Activated naive CD4-positive, alpha-beta T cell treated with anti-CD3 and anti-CD28 coated beads for 36 hours (primary cell): Measurements from ENCODE around the gene DBNL. TPM values are rescaled to one million over a fixed set of nuclear protein-coding genes. Genes with fewer than 3 reads are reported as not detected.
A peak's percentile ranks its signal among the peaks of the same experiment; 100 is the strongest.

Experiments used
- CTCF ChIA-PET: fragments of 350-600 bp; sonication (Branson Sonifier 250); formaldehyde crosslinking; loops from one replicate; lab custom pipeline; 2021; ENCODE audit warnings: antibody characterized with exemption; lab: Charles Lee
- DNase-seq: peaks from one replicate; pipeline ENCODE4 v3.0.0-alpha.2; 2020
- H3K27ac Mint-ChIP-seq: one replicate; pipeline ENCODE4 v1.8.0; 2021; ENCODE audit warnings: mild to moderate bottlenecking, mixed read lengths
- H3K27me3 Mint-ChIP-seq: one replicate; pipeline ENCODE4 v1.8.0; 2021; ENCODE audit warnings: low read depth, mixed read lengths
- H3K36me3 Mint-ChIP-seq: one replicate; pipeline ENCODE4 v1.8.0; 2021; ENCODE audit warnings: low read depth, mixed read lengths
- H3K4me1 Mint-ChIP-seq: one replicate; pipeline ENCODE4 v1.8.0; 2021; ENCODE audit warnings: low read depth, mixed read lengths
- H3K4me3 Mint-ChIP-seq: one replicate; pipeline ENCODE4 v1.8.0; 2021; ENCODE audit warnings: mild to moderate bottlenecking, moderate library complexity, mixed read lengths
- H3K9me3 Mint-ChIP-seq: one replicate; pipeline ENCODE4 v1.8.0; 2021; ENCODE audit warnings: mixed read lengths
- intact Hi-C: fragments of 100-400 bp; cut with micrococcal nuclease; formaldehyde crosslinking; loops from one replicate; pipeline ENCODE4 v1.15.1; 2023
- total RNA-seq, 2 experiments: library from RNA; stranded (reverse); gene quantifications; one replicate each; pipeline ENCODE4 v1.2.3, GENCODE V29; 2021

DBNL gene
- total RNA-seq, 2 experiments from 2014 or later, result 82.3 TPM

- H3K9me3 Mint-ChIP-seq, result no peaks in the 10 kb centered on the region
- intact Hi-C loops, result no loop called here
- no peak overlapping the region for H3K27ac Mint-ChIP-seq
- DNase-seq, result peak; percentile 1
- CTCF ChIA-PET, result no interaction called here
- H3K27me3 Mint-ChIP-seq, result no peaks in the 10 kb centered on the region
- H3K4me1 Mint-ChIP-seq, result peaks cover 13% of the 10 kb centered on the region
- peaks cover 35% of the 10 kb centered on the region for H3K36me3 Mint-ChIP-seq
- no peak overlapping the region for H3K4me3 Mint-ChIP-seq
Observed at GRCh38 chr7:44058759-44059218, 14.3 kb downstream of the DBNL start.

GRCh38 chr7:44059219-44060090, 15.0 kb downstream of the DBNL start:
- H3K36me3 Mint-ChIP-seq, result peaks cover 35% of the 10 kb centered on the region
- H3K4me3 Mint-ChIP-seq, result no peak overlapping the region
- no peak overlapping the region for H3K27ac Mint-ChIP-seq
- no peaks in the 10 kb centered on the region for H3K9me3 Mint-ChIP-seq
- peak; percentile 3 for DNase-seq
- CTCF ChIA-PET, result no interaction called here
- intact Hi-C loops, result no loop called here
- H3K4me1 Mint-ChIP-seq, result peaks cover 13% of the 10 kb centered on the region
- H3K27me3 Mint-ChIP-seq, result no peaks in the 10 kb centered on the region

GRCh38 chr7:44060091-44060947, 15.8 kb downstream of the DBNL start:
- no peak for DNase-seq
- no peaks in the 10 kb centered on the region for H3K9me3 Mint-ChIP-seq
- CTCF ChIA-PET, result no interaction called here
- intact Hi-C loops, result no loop called here
- H3K27ac Mint-ChIP-seq, result peak overlapping the region; percentile 38
- no peaks in the 10 kb centered on the region for H3K27me3 Mint-ChIP-seq
- peaks cover 10% of the 10 kb centered on the region for H3K4me1 Mint-ChIP-seq
- no peak overlapping the region for H3K4me3 Mint-ChIP-seq
- peaks cover 30% of the 10 kb centered on the region for H3K36me3 Mint-ChIP-seq

- Mint-ChIP-seq H3K27ac (peak overlapping the region; percentile 14), H3K4me3 (no peak overlapping the region), H3K4me1 (peaks cover 14% of the 10 kb centered on the region), H3K27me3 (no peaks in the 10 kb centered on the region), H3K36me3 (peaks cover 28% of the 10 kb centered on the region), H3K9me3 (no peaks in the 10 kb centered on the region)
- intact Hi-C loops, result no loop called here
- CTCF ChIA-PET, result no interaction called here
- DNase-seq, result no peak
Observed at GRCh38 chr7:44060948-44061644, 16.6 kb downstream of the DBNL start.

- no peaks in the 10 kb centered on the region for H3K27me3 Mint-ChIP-seq
- H3K27ac Mint-ChIP-seq, result peak overlapping the region; percentile 14
- intact Hi-C loops, result no loop called here
- H3K4me1 Mint-ChIP-seq, result peaks cover 18% of the 10 kb centered on the region
- no peak overlapping the region for H3K4me3 Mint-ChIP-seq
- H3K9me3 Mint-ChIP-seq, result no peaks in the 10 kb centered on the region
- no peak for DNase-seq
- CTCF ChIA-PET, result no interaction called here
- H3K36me3 Mint-ChIP-seq, result peaks cover 27% of the 10 kb centered on the region
Observed at GRCh38 chr7:44061645-44062179, 17.2 kb downstream of the DBNL start.

- no peak for DNase-seq
- Mint-ChIP-seq H3K9me3 (no peaks in the 10 kb centered on the region), H3K36me3 (peaks cover 25% of the 10 kb centered on the region), H3K27ac (no peak overlapping the region), H3K4me1 (peaks cover 22% of the 10 kb centered on the region), H3K27me3 (no peaks in the 10 kb centered on the region), H3K4me3 (no peak overlapping the region)
- CTCF ChIA-PET, result no interaction called here
- intact Hi-C loops, result no loop called here
Observed at GRCh38 chr7:44062180-44062902, 17.8 kb downstream of the DBNL start.

GRCh38 chr7:44062903-44063295, 18.4 kb downstream of the DBNL start:
- Mint-ChIP-seq H3K9me3 (no peaks in the 10 kb centered on the region), H3K27me3 (no peaks in the 10 kb centered on the region), H3K36me3 (peaks cover 20% of the 10 kb centered on the region), H3K4me3 (no peak overlapping the region), H3K4me1 (peaks cover 20% of the 10 kb centered on the region), H3K27ac (no peak overlapping the region)
- intact Hi-C loops, result no loop called here
- CTCF ChIA-PET, result interaction anchor here (0.7 kb wide), 1 partner anchor 18 kb away, joined by 3 read pairs; no protein-coding TSS in a partner anchor
- DNase-seq, result no peak

GRCh38 chr7:44063547-44063893, 19.0 kb downstream of the DBNL start:
- no peak overlapping the region for H3K4me3 Mint-ChIP-seq
- no peak for DNase-seq
- H3K27ac Mint-ChIP-seq, result no peak overlapping the region
- H3K27me3 Mint-ChIP-seq, result no peaks in the 10 kb centered on the region
- intact Hi-C loops, result no loop called here
- peaks cover 20% of the 10 kb centered on the region for H3K4me1 Mint-ChIP-seq
- no peaks in the 10 kb centered on the region for H3K9me3 Mint-ChIP-seq
- H3K36me3 Mint-ChIP-seq, result peaks cover 16% of the 10 kb centered on the region
- CTCF ChIA-PET, result interaction anchor here (0.7 kb wide), 1 partner anchor 18 kb away, joined by 3 read pairs; no protein-coding TSS in a partner anchor

- no peaks in the 10 kb centered on the region for H3K9me3 Mint-ChIP-seq
- peaks cover 11% of the 10 kb centered on the region for H3K36me3 Mint-ChIP-seq
- CTCF ChIA-PET, result interaction anchor here (0.7 to 1.1 kb wide), 2 partner anchors 17 kb away, joined by 3 to 4 read pairs; no protein-coding TSS in a partner anchor
- H3K4me1 Mint-ChIP-seq, result peaks cover 22% of the 10 kb centered on the region
- no peaks in the 10 kb centered on the region for H3K27me3 Mint-ChIP-seq
- intact Hi-C loops, result no loop called here
- no peak overlapping the region for H3K4me3 Mint-ChIP-seq
- no peak for DNase-seq
- no peak overlapping the region for H3K27ac Mint-ChIP-seq
Observed at GRCh38 chr7:44063894-44064651, 19.6 kb downstream of the DBNL start.

GRCh38 chr7:44064791-44065430, 20.4 kb downstream of the DBNL start:
- Mint-ChIP-seq H3K27ac (no peak overlapping the region), H3K4me1 (peaks cover 22% of the 10 kb centered on the region), H3K36me3 (peaks cover 10% of the 10 kb centered on the region), H3K27me3 (no peaks in the 10 kb centered on the region), H3K4me3 (no peak overlapping the region), H3K9me3 (no peaks in the 10 kb centered on the region)
- CTCF ChIA-PET, result interaction anchor here (1.1 kb wide), 1 partner anchor 18 kb away, joined by 4 read pairs; no protein-coding TSS in a partner anchor
- intact Hi-C loops, result no loop called here
- no peak for DNase-seq
